Thyroid gland (tissue), 4 donors: ENCODE results near the gene NSUN7. TPM values are rescaled to one million over a fixed set of nuclear protein-coding genes. Genes with fewer than 3 reads are reported as not detected.

Source experiments
- DNase-seq, 2 donors: peaks; one replicate each; pipeline ENCODE4 v3.0.0-alpha.2; 2019
- H3K27ac ChIP-seq, 3 donors: fragments of 200-600 bp; sonication (generic); 1 replicate in 2 of 3; 2 replicates in 1 of 3; pipeline ENCODE4 v1.5.1; 2016 to 2019; ENCODE audit warnings: mild to moderate bottlenecking in 1 of 3, moderate library complexity in 1 of 3
- H3K27me3 ChIP-seq: fragments of 200-600 bp; sonication (generic); one replicate; pipeline ENCODE4 v1.5.1; 2019
- H3K36me3 ChIP-seq, 2 donors: fragments of 200-600 bp; sonication (generic); one replicate each; pipeline ENCODE4 v1.5.1; 2016 to 2019
- H3K4me1 ChIP-seq, 2 donors: fragments of 200-600 bp; sonication (generic); one replicate each; pipeline ENCODE4 v1.5.1; 2017 to 2019
- H3K4me3 ChIP-seq, 3 donors: fragments of 200-600 bp; sonication (generic); replicated peaks in 1 of 3; 1 replicate in 2 of 3; 2 replicates in 1 of 3; pipeline ENCODE4 v1.5.1; 2016; ENCODE audit warnings: mild to moderate bottlenecking in 1 of 3
- H3K9me3 ChIP-seq: fragments of 200-600 bp; sonication (generic); one replicate; pipeline ENCODE4 v1.5.1; 2017
- POLR2A ChIP-seq, 2 donors: fragments of 450-650 bp; IDR thresholded peaks; one replicate each; pipeline ENCODE4 v1.6.1; 2017; ENCODE audit warnings: antibody characterized with exemption in 2 of 2, mild to moderate bottlenecking in 2 of 2, moderate library complexity in 1 of 2
- WGBS, 2 donors: methylation state at CpG; one replicate each; pipeline ENCODE4 v1.1.5; 2017; 5-methylcytosine and 5-hydroxymethylcytosine counted together
- intact Hi-C: fragments of 100-400 bp; cut with DNase I; formaldehyde crosslinking; loops from one replicate; pipeline ENCODE4 v1.15.1; 2023
- total RNA-seq, 4 donors: library from RNA; depleted of rRNA; stranded (reverse); fragments of >200 nt; gene quantifications; one replicate each; pipeline ENCODE4 v1.2.3, GENCODE V29; 2016
- TF ChIP-seq, protein P1 (sequence below), 6 experiments: fragments of 200-600 bp in 3 of 6; fragments of 450-650 bp in 3 of 6; sonication (generic) in 3 of 6; IDR thresholded peaks; one replicate each; pipeline ENCODE4 v1.5.1; 2016 to 2019; ENCODE audit warnings: antibody characterized with exemption in 6 of 6, mild to moderate bottlenecking in 2 of 6, inconsistent platforms in 1 of 6, moderate library complexity in 1 of 6

Gene NSUN7
- total RNA-seq, 4 donors from 2014 or later = 14.2 to 65.2 (median 19.1) TPM

DNA sequence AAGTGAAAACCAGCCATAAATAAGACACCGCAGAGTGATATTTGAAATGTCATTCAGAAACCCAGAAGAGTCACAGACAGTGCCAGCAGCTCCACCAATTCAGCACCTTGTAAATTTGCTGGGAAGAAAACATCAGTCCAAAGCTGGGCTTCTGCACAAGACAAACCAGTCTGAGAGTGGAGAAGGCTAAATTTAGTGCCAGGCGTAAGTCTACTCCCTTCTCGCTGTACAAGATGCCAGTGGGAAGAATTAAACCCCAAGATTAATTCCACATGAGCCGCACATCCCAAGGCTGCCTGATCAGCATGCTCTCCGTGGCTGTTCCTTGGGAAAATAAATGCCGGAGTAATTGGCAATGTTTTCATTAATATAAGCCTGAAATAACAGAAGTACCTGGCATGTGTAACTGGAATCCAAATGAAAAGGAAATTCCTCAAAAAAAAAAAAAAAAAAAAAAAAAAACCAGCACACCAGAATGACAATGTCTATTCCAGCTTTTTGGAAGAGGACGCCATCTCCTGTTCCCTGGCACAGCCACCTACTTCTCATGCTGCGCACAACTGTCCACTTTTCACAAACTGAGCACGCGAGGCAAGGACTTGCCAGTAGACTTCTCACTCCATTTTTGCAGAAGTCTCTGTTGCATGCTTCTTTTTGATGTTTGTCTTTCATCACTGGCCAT lies 95.5 kb downstream of the NSUN7 start:
- H3K27ac ChIP-seq = no peak overlapping the region
- 55 to 62% methylated on average over 10 of the region's 10 CpGs for WGBS, 2 donors
- H3K4me3 ChIP-seq = no peak overlapping the region

DNA sequence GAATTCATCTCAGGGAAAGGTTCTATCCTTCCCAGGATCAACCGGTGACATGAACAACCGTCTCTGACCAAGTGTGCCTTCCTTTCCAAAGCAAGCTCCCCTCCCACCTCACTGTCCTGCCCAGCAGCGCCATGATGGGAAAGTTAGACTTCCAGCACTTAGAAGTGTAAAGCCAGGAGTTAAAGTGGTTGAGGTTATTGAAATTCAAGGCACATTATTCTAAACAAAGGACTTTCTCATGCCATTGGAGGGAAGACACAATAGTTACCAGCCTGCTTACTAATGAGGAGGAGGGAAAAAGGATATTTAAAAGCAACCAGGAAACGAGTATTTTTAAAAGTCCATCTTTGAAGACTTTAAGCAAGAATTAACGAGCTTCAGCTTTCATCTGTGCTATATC lies 96.8 kb downstream of the NSUN7 start:
- 94 to 96% methylated on average over 5 of the region's 5 CpGs for WGBS, 2 donors
- intact Hi-C loops = no loop called here
- no peak overlapping the region for H3K27ac ChIP-seq
- H3K27me3 ChIP-seq = no peaks in the 10 kb centered on the region
- H3K4me3 ChIP-seq = no peak overlapping the region
- no peak for DNase-seq
- no peak for TF ChIP-seq POLR2A (IDR thresholded peaks at IDR 0.05)
- TF ChIP-seq, protein P1, sequence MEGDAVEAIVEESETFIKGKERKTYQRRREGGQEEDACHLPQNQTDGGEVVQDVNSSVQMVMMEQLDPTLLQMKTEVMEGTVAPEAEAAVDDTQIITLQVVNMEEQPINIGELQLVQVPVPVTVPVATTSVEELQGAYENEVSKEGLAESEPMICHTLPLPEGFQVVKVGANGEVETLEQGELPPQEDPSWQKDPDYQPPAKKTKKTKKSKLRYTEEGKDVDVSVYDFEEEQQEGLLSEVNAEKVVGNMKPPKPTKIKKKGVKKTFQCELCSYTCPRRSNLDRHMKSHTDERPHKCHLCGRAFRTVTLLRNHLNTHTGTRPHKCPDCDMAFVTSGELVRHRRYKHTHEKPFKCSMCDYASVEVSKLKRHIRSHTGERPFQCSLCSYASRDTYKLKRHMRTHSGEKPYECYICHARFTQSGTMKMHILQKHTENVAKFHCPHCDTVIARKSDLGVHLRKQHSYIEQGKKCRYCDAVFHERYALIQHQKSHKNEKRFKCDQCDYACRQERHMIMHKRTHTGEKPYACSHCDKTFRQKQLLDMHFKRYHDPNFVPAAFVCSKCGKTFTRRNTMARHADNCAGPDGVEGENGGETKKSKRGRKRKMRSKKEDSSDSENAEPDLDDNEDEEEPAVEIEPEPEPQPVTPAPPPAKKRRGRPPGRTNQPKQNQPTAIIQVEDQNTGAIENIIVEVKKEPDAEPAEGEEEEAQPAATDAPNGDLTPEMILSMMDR (IDR thresholded peaks at IDR 0.05) = no peak
- peaks cover 17 to 37% of the 10 kb centered on the region in 2 donors for H3K4me1 ChIP-seq
- no peaks in the 10 kb centered on the region for H3K36me3 ChIP-seq
- no peaks in the 10 kb centered on the region for H3K9me3 ChIP-seq

More for the DNA sequence above, 95.5 kb downstream of the NSUN7 start:
- no peaks in the 10 kb centered on the region for H3K36me3 ChIP-seq
- intact Hi-C loops = no loop called here
- no peaks in the 10 kb centered on the region for H3K9me3 ChIP-seq
- H3K27me3 ChIP-seq = no peaks in the 10 kb centered on the region
- peaks cover 23 to 37% of the 10 kb centered on the region in 2 donors for H3K4me1 ChIP-seq
- peak in 1 of 2 donors; percentile 17 for DNase-seq
- TF ChIP-seq POLR2A (IDR thresholded peaks at IDR 0.05) = no peak

DNA sequence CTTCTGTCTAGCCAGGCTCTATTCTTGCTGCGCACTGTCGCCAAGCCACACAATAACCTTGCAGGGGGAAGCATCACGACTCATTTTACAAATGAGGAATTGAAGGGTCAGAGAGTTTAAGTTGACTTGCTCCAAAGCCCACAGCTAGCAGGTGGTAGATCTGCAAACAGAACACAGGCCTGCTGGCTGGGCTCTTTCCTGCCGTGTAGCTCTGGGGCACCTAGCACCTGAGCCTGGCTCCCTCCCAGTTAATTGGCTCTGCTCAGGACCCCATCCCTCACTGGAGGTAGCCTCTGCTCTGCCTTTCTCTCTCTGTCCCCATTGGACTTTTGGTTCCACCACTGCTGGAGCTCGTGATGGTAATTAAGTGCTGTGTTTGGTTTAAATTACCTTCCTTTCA lies 98.5 kb downstream of the NSUN7 start:
- Histone ChIP-seq H3K27ac (no peak overlapping the region), H3K9me3 (no peaks in the 10 kb centered on the region), H3K4me1 (peaks cover 10 to 28% of the 10 kb centered on the region in 2 donors), H3K4me3 (no peak overlapping the region), H3K36me3 (no peaks in the 10 kb centered on the region), H3K27me3 (no peaks in the 10 kb centered on the region)
- TF ChIP-seq, protein P1 (IDR thresholded peaks at IDR 0.05) = no peak
- TF ChIP-seq POLR2A (IDR thresholded peaks at IDR 0.05) = no peak
- intact Hi-C loops = no loop called here
- no peak for DNase-seq
- 87 to 94% methylated on average over 5 of the region's 5 CpGs for WGBS, 2 donors

DNA sequence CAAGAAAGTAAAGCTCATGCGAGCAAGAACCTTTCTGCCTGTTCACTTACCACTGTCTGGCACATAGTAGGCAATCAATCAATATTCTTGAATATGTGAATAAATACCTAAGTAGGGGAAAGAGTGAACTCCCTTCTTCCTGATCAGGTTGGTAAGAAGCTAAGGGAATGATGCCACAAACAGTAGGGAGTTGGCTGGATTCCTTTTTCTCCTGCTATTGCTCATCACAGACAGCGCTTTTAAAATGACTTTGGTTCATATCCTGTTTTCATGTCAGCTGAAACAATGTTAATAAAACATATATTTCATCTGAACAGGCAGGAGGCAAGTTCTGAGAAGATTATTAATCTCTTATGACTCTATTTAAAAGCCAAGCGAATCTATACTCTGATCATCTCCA lies 99.2 kb downstream of the NSUN7 start:
- intact Hi-C loops = no loop called here
- Histone ChIP-seq H3K36me3 (no peaks in the 10 kb centered on the region), H3K27ac (no peak overlapping the region), H3K4me3 (no peak overlapping the region), H3K4me1 (peaks cover 5 to 21% of the 10 kb centered on the region in 2 donors), H3K27me3 (no peaks in the 10 kb centered on the region), H3K9me3 (no peaks in the 10 kb centered on the region)
- TF ChIP-seq, protein P1 (IDR thresholded peaks at IDR 0.05) = no peak
- no peak for TF ChIP-seq POLR2A (IDR thresholded peaks at IDR 0.05)
- WGBS, 2 donors = 93 to 95% methylated on average over 3 of the region's 3 CpGs
- no peak for DNase-seq

DNA sequence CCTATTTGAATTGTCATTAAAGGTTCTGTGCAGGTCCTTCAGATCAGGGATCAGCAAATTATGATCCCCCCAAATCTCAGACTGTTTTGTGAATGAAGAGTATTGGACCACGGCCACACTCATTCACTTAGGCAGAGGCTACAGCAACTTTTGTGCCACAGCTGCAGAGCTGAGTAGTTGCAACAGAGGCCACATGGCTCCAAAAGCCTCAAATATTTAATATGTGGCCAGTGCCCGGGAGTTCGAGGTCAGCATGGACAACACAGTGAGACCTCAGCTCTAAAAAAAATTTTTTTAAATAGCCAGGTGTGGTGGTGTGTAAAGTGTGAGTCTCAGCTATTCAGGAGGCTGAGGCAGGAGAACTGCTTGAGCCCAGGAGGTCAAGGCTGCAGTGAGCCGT lies 100.7 kb downstream of the NSUN7 start:
- Histone ChIP-seq H3K4me3 (no peak overlapping the region), H3K27ac (no peak overlapping the region), H3K27me3 (no peaks in the 10 kb centered on the region), H3K4me1 (peaks cover 0 to 16% of the 10 kb centered on the region in 2 donors), H3K9me3 (no peaks in the 10 kb centered on the region), H3K36me3 (no peaks in the 10 kb centered on the region)
- intact Hi-C loops = no loop called here
- 91 to 92% methylated on average over 4 of the region's 4 CpGs for WGBS, 2 donors
- DNase-seq = no peak
- TF ChIP-seq, protein P1 (IDR thresholded peaks at IDR 0.05) = no peak
- no peak for TF ChIP-seq POLR2A (IDR thresholded peaks at IDR 0.05)
